Right ventricle myocardium superior (tissue), 1 donor: ENCODE results near the gene PEMT. TPM values are rescaled to one million over a fixed set of nuclear protein-coding genes. Genes with fewer than 3 reads are reported as not detected.

Source experiments
- ATAC-seq: fragments of 200-7000 bp; cut with Tn5 transposase; one replicate; pipeline ENCODE4 v1.9.1; 2020; ENCODE audit warnings: mild to moderate bottlenecking; ENCODE audit not compliant: poor library complexity
- DNase-seq: peaks from one replicate; pipeline ENCODE4 v3.0.0-alpha.2; 2020
- intact Hi-C: fragments of 100-400 bp; cut with DNase I; formaldehyde crosslinking; loops from one replicate; pipeline ENCODE4 v1.11.2; 2022
- total RNA-seq: library from RNA; stranded (reverse); fragmentation: NEBNext Ultra II Directional; extraction: Animal tissue kit (Norgen Biotek cat#: 25700); gene quantifications from one replicate; pipeline ENCODE4 v1.2.1, GENCODE V29; 2021
- donor health status: DM: no; HTN: yes; CAD: no; lungs with severe emphysema.

Gene PEMT
- total RNA-seq, 1 donor from 2014 or later: 16.2 TPM

DNA sequence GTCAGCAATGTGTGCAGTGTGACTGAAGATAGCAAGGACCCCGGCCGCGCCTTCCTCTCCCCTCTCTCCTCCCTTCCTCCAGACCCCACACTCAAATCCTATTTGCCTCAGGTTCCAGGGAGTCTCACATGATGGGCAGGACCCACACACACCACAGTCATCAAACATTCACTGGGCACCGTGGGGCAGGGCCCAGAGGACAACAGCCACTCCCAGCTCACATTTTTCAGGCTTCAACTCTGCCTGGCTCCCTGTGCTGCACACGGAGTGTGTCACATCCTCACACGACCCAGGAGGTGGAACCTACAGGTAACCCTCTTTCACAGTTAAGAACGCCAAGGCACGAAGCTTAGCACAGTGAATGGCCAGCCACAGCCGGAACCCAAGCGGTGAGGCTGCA, 30.5 kb downstream of the PEMT start:
- intact Hi-C loops: no loop called here
- ATAC-seq: no peak
- DNase-seq: no peak

DNA sequence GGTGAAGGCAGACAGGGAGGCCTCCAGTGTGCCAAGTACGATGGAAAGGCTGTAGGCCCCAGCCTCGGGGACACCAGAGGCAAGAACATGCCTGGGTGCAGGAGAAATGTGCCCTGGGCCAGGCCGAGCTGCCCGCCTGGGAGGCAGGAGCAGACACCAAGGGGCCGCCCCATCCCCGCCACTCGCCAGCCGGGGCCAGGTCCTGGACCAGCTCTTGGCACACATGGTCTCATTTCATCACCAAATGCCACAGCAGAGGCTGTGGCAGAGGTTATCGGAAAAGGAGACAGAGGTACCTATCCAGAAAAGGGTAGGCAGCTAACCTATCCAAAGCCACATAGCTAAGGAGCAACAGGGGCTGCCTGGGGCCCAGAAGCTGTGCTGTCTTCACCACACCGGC, 31.3 kb downstream of the PEMT start:
- intact Hi-C loops: no loop called here
- ATAC-seq: no peak
- no peak for DNase-seq

DNA sequence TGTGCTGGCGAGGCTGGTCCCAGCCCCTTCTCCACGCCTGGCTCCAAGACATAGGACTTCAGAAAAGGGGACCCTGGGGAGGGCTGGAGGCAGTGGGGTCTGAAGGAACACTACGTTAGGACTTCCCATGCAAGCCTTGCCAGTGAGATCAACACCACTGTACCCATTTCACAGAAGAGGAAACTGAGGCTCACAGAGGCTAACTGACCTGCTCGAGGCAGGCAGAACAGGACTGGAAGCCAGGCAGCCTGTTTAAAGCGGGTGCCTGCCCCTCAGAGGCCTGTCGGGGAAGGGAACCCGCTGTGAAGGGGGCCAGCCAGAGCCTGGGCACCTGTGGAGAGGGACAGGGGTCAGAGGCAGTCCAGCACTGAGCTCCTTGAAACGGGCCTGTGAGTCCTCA, 32.3 kb downstream of the PEMT start:
- intact Hi-C loops: no loop called here
- DNase-seq: no peak
- no peak for ATAC-seq

DNA sequence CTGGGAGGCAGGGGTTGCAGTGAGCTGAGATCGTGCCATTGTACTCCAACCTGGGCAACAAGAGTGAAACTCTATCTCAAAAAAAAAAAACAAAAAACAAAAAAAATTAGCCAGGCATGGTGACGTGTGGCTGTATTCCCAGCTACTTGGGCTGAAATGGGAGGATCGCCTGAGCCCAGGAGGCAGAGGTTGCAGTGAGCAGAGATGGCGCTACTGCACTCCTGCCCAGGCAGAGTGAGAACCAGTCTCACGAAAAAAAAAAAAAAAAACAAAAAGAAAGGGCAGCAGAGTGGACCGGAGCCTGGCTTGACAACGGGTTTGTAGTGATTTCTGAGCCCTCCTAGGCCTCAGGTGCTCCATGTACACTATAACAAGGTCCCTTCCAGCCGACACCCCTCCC, 33.1 kb downstream of the PEMT start:
- no peak for DNase-seq
- ATAC-seq: no peak
- intact Hi-C loops: no loop called here

DNA sequence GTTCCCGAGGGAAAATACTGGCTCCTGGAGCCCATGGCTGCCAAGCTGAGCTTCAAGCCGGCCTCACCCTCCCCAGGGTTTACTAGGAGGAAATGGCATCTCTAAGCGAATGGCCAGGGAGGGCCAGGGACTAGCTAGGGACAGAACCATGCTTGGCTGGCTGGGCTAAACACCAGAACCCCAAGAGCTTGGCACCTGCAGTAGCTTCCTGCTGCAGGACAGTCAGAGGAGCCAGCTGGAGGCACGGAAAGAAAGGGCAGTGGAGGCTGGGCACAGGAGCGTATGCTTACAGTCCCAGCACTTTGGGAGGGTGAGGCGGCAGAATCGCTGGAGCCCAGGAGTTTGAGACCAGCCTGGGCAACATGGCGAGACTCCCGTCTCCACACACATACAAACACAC, 33.7 kb downstream of the PEMT start:
- peak; percentile 76 for ATAC-seq
- peak; percentile 59 for DNase-seq
- intact Hi-C loops: no loop called here

DNA sequence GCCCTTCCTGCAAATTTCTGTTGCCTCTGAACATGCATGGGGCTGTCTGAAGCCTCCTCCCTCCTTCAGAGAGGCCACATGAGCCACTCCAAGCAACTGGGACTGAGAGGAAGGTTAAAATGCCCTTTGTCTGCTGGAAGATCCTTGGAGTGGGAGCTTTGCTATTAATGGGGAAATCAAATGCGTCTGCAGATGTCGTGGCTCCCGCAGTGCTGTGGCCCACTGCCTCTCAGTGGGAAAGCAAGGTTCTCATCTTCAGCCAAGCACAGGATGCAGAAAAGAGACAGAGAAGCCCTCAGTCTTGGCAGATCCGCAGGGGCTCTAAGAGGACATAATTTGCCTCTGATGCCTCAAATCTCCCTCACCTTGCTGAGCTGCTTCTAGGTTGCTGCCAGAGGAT, 34.8 kb downstream of the PEMT start:
- intact Hi-C loops: no loop called here
- ATAC-seq (no peak), DNase-seq (no peak)

DNA sequence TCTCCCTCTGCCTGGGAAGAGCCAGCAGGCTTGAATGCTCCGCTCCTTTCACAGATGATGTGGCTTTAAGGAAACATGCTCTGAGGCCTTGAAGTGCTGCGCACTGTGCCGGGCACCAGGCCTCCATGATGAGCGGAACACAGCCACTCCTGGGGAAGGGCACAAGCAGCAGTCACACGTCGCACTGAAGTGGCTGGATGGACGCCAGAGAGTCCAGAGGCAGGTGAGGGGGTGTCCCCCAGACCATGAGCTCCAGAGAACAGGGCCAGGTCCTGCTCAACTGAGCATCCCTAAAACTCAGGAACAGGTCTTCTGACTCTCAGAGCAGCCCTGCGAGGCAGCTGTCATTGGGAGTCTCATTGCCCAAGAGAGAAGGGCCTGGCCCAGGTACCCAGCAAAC, 35.6 kb downstream of the PEMT start:
- DNase-seq (peak; percentile 38), ATAC-seq (no peak)
- intact Hi-C loops: no loop called here

DNA sequence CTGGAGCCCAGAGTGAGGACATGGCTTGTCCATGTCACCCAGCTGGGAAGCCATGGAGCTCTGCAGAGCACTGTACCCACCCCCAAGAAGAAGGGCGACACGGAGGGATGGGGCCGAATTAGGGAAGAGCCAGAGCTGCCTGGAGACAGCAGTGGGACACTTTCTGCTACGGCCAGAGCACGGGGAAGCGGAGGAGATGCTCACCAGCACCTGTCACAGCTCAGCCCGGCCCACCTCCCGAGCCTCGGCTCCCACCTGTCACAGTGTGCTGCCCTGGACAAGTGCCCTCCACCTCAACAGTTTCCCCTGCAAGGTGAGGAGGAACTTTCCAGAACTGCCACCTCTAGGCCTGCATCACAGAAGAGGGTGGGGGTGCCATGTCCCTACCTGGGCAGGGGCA, 36.4 kb downstream of the PEMT start:
- ATAC-seq (no peak), DNase-seq (peak; percentile 28)
- intact Hi-C loops: no loop called here

DNA sequence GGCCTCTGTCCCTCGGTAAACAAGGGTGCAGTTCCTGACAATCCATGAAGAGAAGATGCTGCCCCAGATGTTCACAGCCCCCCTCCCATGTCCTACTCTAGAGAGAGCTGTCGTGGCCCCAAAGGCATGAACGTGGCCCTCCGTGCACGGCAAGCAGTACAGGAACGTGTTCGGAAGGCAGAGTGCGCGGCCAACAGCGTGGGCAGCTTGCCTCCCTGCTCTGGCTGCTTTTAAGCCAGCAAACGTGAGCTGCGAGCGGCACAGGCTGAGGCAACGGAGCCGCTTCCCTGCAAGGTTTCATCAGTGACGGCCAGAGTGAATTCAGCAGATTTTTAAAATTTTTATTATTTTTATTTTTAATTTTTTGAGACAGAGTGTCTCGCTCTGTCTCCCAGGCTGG, 37.2 kb downstream of the PEMT start:
- DNase-seq (peak; percentile 42), ATAC-seq (no peak)
- intact Hi-C loops: no loop called here

DNA sequence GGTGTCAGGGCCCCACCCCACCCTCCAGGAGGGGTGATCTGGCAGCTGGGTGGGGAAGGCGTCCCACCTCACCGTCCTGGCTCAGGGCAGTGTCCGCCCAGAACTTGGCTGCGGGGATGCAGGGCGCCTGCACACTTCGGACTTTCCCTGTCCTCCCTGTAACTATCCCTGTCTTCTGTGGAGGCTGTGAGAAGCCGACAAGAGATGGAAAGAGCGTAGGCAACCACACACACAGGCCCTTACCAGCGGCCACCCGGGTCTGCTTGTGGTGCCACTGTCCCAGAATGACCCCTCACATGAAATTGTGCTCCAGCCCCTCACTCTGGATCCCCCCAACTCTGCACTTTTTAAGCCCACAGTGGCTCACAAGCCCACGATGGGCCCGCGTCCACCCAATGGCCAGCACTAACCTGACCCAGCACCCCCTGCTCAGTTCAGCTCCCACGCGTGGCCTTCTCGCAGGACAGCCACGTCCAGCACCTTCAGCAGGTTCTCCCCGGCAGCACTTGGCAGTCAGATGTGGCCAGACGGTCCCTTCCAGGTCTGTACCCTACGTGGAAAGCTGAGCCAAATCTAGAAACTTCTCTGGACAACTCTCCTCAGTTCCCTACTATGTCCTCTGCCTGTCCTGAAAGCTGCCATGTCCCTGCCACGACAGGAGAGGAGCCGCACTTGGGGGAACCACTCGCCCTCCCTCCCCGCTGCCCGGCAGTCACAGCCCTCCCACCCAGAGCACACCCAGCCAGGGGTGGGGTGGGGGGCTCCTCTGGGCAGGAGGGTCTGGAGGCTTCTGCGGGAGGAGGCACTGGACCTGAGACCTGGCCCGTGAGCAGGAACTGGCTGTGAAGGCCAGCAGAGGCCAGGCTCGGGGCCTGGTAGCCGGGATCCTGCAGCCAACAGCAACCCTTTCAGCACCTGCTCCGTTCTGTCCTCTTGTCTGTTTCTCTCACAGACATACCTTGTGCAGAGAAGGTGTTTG, 38.0 kb downstream of the PEMT start:
- DNase-seq (peak; percentile 37), ATAC-seq (no peak)
- intact Hi-C loops: no loop called here

DNA sequence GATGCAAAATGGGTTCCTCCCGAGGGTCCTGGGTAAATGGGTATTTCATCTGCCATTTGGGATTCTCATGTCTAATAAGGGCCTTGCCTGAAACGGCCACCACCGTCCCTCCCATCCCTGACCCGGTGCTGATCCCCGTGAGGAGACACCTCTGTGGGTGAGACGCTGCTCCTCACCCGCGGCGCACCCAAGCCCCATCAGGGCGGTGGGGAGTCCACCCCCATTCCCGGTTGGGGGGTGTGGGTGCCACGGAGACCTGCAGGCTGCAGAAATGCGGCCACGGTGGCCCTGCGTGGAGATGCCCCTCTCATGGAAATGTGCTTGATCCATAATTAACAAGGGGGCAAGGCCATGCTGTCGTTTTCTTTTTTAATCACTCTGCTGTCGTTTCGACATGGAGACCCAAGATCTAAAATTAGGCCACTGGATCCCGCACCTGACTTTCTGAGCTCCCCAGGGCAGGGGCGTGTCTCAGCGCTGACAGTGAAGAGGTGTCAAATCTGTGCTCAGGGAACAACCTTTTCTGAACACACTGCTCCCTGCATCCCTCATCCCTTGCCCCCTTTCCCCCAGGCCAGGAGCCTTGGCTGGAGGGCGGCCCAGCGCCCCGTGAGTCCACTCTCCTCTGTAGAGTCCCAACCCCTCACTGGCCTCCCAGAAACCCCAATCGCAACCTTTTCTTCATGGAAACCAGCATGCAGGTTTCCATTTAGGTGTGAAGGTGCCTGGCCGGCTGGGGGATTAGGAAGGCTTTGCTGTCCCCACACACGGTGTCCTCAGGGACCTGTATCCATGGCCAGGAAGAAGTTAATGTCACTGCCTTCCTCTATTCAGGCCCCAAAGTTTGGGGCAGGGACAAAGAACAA, 38.9 kb downstream of the PEMT start:
- intact Hi-C loops: no loop called here
- DNase-seq (peak; percentile 57), ATAC-seq (peak; percentile 40)

DNA sequence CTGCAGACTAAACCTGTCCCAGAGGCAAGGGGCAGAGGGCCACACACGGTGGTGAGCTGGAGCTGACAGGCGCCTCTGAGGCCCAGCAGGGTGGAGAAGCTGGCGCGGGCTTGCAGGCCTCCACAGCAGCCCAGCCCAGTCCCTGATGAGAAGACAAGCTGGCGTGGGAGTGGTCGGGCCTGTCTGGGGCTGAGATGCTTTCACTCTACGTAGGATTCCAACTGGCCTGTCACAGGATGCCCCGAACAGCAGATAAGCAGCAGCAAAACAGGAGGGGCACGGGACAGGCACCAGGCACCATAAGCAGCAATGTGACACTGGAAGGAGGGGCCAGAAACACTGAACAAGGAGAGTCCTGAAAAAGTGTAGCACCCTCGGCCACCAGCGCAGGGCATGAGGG, 40.1 kb downstream of the PEMT start:
- intact Hi-C loops: no loop called here

DNA sequence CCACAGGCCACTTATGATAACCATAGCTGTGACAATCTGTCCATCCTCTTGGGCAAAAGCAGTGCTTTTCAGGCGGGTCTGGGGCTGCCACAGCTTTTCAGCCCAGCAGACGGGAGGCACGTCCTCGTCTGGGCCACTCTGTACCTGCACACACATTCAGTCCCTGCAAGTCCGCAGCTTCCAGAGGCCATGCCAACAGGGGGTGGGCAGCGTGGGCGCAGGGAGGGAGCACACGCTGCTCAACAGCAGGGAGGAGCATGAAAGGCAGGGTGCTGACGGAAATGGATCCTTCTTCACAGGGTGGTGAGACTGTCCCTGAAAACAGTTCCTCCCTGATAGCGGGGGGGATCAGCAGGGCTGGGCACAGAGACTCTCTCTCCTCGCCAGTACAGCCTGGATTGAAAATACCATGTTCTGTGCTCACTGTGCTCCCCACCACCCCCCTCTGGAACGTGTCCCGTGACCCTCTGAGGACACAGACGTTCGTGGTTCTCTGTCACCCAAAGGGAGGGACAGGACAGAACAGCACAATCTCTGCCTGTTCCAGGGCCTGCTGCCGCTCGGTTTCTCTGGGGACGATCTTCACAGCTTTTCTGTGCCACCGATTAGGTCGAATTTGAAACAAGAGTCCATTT, 41.7 kb downstream of the PEMT start:
- DNase-seq (peak; percentile 69), ATAC-seq (peak; percentile 44)
- intact Hi-C loops: no loop called here

More for the DNA sequence above, 40.1 kb downstream of the PEMT start:
- DNase-seq: peak; percentile 81
- ATAC-seq: peak; percentile 73

DNA sequence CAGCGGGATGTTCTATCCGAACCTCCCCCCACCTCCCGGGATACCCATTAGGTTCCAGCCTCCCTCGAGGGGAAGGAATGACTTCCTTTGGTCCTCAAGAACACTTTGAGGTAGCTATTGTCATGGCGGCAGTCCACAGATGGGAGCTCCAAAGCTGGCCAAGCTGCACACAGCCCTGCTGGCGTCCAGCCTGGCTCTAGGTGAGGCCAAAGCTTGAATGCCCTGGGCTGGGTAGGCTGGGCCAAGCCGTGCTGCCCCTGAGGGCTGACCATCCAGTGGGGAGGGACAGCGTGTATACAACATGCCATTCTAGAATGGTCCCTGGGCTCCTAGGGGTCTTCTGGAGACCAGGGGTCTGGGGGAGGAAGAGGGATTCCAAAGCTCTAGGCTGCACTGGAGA, 43.5 kb downstream of the PEMT start:
- DNase-seq (peak; percentile 45), ATAC-seq (no peak)
- intact Hi-C loops: no loop called here

DNA sequence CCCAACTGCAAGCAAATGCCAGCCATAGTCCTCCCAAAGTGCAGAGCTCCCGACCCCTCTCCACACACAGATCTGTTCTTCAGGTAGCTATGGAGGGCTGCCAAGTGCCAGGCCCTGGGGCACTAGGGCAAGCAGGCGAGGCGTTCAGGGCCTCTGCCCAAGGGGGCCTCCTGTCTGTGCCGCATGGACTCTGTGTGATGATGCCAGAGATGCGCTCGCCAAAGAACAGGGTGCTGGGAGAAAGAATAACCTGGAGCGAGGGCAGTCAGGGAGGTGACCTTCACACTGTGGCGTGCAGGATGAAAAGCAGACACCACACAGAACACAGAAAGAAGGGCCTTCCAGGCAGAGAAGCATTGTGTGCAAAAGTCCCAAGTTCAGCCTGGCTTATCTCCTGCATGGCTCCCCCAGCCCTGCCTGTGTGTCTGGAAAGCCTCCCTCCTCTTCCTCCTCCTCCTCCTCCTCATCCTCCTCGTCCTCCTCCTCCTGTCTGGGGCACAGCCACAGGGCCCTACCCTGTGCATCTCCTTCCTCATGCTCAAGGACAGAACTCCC, 44.2 kb downstream of the PEMT start:
- DNase-seq: peak; percentile 67
- peak; percentile 52 for ATAC-seq
- intact Hi-C loops: no loop called here

DNA sequence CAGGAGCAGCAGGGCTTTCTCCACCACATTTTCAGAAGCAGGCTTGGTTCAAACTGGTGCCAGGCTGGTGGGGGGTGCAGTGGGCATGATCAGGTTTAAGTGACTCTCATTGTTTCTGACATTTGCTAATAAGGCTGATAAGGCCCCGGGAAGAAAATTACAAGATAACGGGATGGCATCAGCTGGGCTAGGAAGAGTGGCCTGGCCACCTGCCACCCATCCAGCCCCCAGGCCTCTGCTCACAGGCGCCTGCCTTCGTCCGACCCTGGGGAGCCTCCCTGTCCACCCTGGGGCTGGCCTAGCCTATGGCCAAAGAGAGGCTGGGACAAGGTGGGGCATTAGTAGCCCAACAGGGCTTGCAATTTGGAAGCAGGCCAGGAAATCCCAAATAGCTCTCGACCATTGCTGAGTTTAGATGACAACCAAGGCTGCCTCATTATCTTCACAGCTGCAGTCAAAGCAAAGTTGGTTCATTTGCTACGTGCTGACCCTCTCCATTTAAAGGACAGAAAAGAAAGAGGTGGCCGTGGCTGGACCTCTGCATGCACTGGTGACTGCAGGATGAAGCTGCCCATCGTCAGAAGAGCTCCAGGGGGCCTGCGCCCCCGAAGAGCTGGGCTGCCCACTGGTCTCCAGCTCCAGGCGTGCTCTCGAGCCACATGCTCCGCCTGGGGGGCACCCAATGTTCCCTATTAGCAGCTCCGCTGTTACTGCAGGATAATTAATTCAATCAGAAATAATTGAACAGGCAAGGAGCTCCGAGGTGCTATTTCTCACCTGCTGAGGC, 44.9 kb downstream of the PEMT start:
- ATAC-seq (no peak), DNase-seq (peak; percentile 22)
- intact Hi-C loops: no loop called here

DNA sequence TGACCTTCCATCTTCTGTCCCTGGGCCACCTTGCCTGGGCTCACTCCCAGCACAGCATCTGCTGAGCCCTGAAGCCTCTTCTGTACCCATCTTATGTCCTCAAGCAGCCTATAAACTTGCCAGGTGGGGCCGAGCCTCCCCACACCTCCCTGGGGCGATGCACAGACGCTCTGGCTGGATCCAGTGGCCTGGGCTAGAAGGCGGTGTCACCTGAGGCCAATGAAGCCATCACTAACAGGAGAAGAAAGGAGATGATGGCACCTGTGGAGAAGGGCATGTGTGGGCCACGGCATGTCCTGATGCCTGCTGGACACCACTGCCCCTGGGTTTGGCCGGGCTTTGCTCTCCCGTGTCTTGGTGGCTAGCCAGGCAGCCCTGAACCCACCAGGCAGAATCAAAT, 45.5 kb downstream of the PEMT start:
- ATAC-seq (no peak), DNase-seq (peak; percentile 27)
- intact Hi-C loops: no loop called here
